ENCODE data around the gene DBT. TPM values are rescaled to one million over a fixed set of nuclear protein-coding genes. Genes with fewer than 3 reads are reported as not detected.

Gene DBT
- total RNA-seq, 1 experiment from 2014 or later, result 16.8 TPM

- DNase-seq (ENCODE audit: low spot score), result peak; percentile 4
- H3K36me3 ChIP-seq (ENCODE audit: insufficient read depth, low read length, poor library complexity, severe bottlenecking), result peaks cover 29% of the 10 kb centered on the region
- BruUV-seq (replicated peaks), result no TSS peak
- intact Hi-C loops (cut with micrococcal nuclease; ENCODE audit: unreplicated experiment), result no loop called here
- H3K27me3 ChIP-seq (replicated peaks; ENCODE audit: insufficient read depth, low read depth, low read length, poor library complexity), result no peaks in the 10 kb centered on the region
- no peak overlapping the region for H3K4me3 ChIP-seq (ENCODE audit: low read depth, low read length, poor library complexity, severe bottlenecking)
- POLR2A ChIA-PET (ENCODE audit: low non-redundant PET), result no interaction called here
- H3K9me3 ChIP-seq (ENCODE audit: low read depth, low read length, poor library complexity, severe bottlenecking), result no peaks in the 10 kb centered on the region
- TF ChIP-seq EZH2 (IDR thresholded peaks at IDR 0.05; ENCODE audit: borderline replicate concordance, low read depth, low read length, poor library complexity, severe bottlenecking), result no peak
- TF ChIP-seq CTCF (conservative IDR thresholded peaks at IDR 0.05; ENCODE audit: low read depth, low read length), result no peak
- CTCF ChIA-PET, result no interaction called here
- H3K4me1 ChIP-seq (ENCODE audit: insufficient read depth, low read length, poor library complexity, severe bottlenecking), result no peaks in the 10 kb centered on the region
- H3K27ac ChIP-seq (ENCODE audit: low read depth, low read length, poor library complexity, severe bottlenecking), result no peak overlapping the region
Measured at GRCh38 chr1:100219883-100220282, 29.8 kb downstream of the DBT start.

GRCh38 chr1:100219457-100219856 is 30.2 kb downstream of the DBT start:
- BruUV-seq (replicated peaks), result no TSS peak
- H3K4me1 ChIP-seq (ENCODE audit: insufficient read depth, low read length, poor library complexity, severe bottlenecking), result no peaks in the 10 kb centered on the region
- H3K27ac ChIP-seq (ENCODE audit: low read depth, low read length, poor library complexity, severe bottlenecking), result no peak overlapping the region
- no peak for DNase-seq (ENCODE audit: low spot score)
- no peak overlapping the region for H3K4me3 ChIP-seq (ENCODE audit: low read depth, low read length, poor library complexity, severe bottlenecking)
- no peaks in the 10 kb centered on the region for H3K27me3 ChIP-seq (replicated peaks; ENCODE audit: insufficient read depth, low read depth, low read length, poor library complexity)
- H3K36me3 ChIP-seq (ENCODE audit: insufficient read depth, low read length, poor library complexity, severe bottlenecking), result peaks cover 33% of the 10 kb centered on the region
- intact Hi-C loops (cut with micrococcal nuclease; ENCODE audit: unreplicated experiment), result no loop called here
- ChIA-PET POLR2A (ENCODE audit: low non-redundant PET) (no interaction called here), CTCF (no interaction called here)
- TF ChIP-seq EZH2 (IDR thresholded peaks at IDR 0.05; ENCODE audit: borderline replicate concordance, low read depth, low read length, poor library complexity, severe bottlenecking) (no peak), CTCF (conservative IDR thresholded peaks at IDR 0.05; ENCODE audit: low read depth, low read length) (no peak)
- H3K9me3 ChIP-seq (ENCODE audit: low read depth, low read length, poor library complexity, severe bottlenecking), result no peaks in the 10 kb centered on the region

GRCh38 chr1:100217834-100218233 is 31.8 kb downstream of the DBT start:
- H3K27me3 ChIP-seq (replicated peaks; ENCODE audit: insufficient read depth, low read depth, low read length, poor library complexity), result no peaks in the 10 kb centered on the region
- no peak for TF ChIP-seq CTCF (conservative IDR thresholded peaks at IDR 0.05; ENCODE audit: low read depth, low read length)
- TF ChIP-seq EZH2 (IDR thresholded peaks at IDR 0.05; ENCODE audit: borderline replicate concordance, low read depth, low read length, poor library complexity, severe bottlenecking), result no peak
- peaks cover 47% of the 10 kb centered on the region for H3K36me3 ChIP-seq (ENCODE audit: insufficient read depth, low read length, poor library complexity, severe bottlenecking)
- H3K4me3 ChIP-seq (ENCODE audit: low read depth, low read length, poor library complexity, severe bottlenecking), result no peak overlapping the region
- no peak for DNase-seq (ENCODE audit: low spot score)
- ChIA-PET POLR2A (ENCODE audit: low non-redundant PET) (no interaction called here), CTCF (no interaction called here)
- no peaks in the 10 kb centered on the region for H3K9me3 ChIP-seq (ENCODE audit: low read depth, low read length, poor library complexity, severe bottlenecking)
- no peak overlapping the region for H3K27ac ChIP-seq (ENCODE audit: low read depth, low read length, poor library complexity, severe bottlenecking)
- no peaks in the 10 kb centered on the region for H3K4me1 ChIP-seq (ENCODE audit: insufficient read depth, low read length, poor library complexity, severe bottlenecking)
- no TSS peak for BruUV-seq (replicated peaks)
- intact Hi-C loops (cut with micrococcal nuclease; ENCODE audit: unreplicated experiment), result no loop called here
